Thyroid gland (tissue), 4 donors: Measurements from ENCODE around the gene FAM76A.

ENCODE experiments used
- POLR2A ChIP-seq, 2 donors: fragments of 450-650 bp; IDR thresholded peaks; one replicate each; pipeline ENCODE4 v1.6.1; 2017; ENCODE audit warnings: antibody characterized with exemption in 2 of 2, mild to moderate bottlenecking in 2 of 2, moderate library complexity in 1 of 2
- TF ChIP-seq, protein P1 (sequence below), 6 experiments: fragments of 200-600 bp in 3 of 6; fragments of 450-650 bp in 3 of 6; sonication (generic) in 3 of 6; IDR thresholded peaks; one replicate each; pipeline ENCODE4 v1.5.1; 2016 to 2019; ENCODE audit warnings: antibody characterized with exemption in 6 of 6, mild to moderate bottlenecking in 2 of 6, inconsistent platforms in 1 of 6, moderate library complexity in 1 of 6

DNA sequence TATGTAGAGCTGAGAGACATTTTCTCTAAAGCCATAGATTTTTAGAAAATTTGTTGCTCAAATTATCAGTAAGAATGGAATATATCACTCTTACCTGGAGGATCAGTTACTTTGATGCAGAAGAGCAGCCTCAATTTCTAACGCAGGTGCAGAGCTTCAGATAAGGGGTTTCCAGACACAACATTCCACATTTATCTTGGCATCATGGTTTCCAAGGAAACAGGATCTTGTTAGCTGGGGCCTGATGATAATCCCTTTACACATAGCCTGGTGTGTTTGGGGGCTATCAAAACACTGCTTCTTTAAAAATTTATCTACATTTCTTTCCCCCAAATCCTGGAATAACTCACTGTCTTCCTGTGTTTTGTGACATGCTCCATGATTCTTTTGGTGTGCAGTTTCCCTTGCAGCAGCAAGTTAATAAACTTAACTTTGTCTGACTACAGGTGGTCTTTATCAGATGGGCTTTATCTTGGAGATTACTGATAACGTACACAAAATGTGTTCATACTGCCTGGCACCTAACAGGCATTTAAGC lies 44.6 kb downstream of the FAM76A start:
- TF ChIP-seq, protein P1, sequence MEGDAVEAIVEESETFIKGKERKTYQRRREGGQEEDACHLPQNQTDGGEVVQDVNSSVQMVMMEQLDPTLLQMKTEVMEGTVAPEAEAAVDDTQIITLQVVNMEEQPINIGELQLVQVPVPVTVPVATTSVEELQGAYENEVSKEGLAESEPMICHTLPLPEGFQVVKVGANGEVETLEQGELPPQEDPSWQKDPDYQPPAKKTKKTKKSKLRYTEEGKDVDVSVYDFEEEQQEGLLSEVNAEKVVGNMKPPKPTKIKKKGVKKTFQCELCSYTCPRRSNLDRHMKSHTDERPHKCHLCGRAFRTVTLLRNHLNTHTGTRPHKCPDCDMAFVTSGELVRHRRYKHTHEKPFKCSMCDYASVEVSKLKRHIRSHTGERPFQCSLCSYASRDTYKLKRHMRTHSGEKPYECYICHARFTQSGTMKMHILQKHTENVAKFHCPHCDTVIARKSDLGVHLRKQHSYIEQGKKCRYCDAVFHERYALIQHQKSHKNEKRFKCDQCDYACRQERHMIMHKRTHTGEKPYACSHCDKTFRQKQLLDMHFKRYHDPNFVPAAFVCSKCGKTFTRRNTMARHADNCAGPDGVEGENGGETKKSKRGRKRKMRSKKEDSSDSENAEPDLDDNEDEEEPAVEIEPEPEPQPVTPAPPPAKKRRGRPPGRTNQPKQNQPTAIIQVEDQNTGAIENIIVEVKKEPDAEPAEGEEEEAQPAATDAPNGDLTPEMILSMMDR (IDR thresholded peaks at IDR 0.05): no peak
- no peak for TF ChIP-seq POLR2A (IDR thresholded peaks at IDR 0.05)
